ENCODE results near the gene IRGQ. TPM values are rescaled to one million over a fixed set of nuclear protein-coding genes. Genes with fewer than 3 reads are reported as not detected.

IRGQ gene
- total RNA-seq, 1 experiment from 2014 or later = 24.1 TPM

DNA sequence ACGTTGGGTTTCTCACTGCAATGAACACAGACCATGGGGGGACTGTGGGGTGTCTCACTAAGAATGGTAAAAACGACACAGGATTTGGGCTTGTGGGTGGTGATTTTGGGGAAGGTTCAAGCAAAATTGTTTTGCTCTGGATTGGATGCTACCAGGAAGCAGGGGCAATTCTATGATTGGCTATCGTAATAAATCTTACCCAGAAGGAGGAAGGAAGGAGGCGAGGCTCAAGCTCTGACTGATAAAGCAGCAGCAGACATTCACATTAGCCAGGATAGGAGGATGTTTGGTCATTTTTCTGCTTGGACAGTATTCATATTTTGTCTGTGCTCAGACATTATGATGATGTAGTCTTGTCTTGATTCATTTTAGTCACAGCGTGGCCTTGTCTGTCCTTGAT is 1.9 kb upstream of the IRGQ start:
- Histone ChIP-seq H3K23me2 (ENCODE audit: insufficient read length, low read depth, low read length, poor library complexity, severe bottlenecking) (peaks cover 20% of the 10 kb centered on the region), H4K5ac (ENCODE audit: insufficient read length, low read depth, low read length) (no peak overlapping the region), H3K23ac (ENCODE audit: insufficient read length, low read depth, low read length) (no peak overlapping the region), H3K14ac (ENCODE audit: insufficient read depth, low read length) (no peak overlapping the region), H3K4me2 (ENCODE audit: insufficient read depth, insufficient read length, low read length) (peak overlapping the region; percentile 98), H3K56ac (ENCODE audit: insufficient read length, low read depth, low read length) (no peak overlapping the region), H3K9ac (ENCODE audit: extremely low read depth, insufficient read length, low read length) (no peak overlapping the region), H2BK15ac (ENCODE audit: low read depth, low read length) (no peak overlapping the region), H3K9me3 (ENCODE audit: control insufficient read depth, low read depth, low read length) (no peaks in the 10 kb centered on the region), H3K79me1 (ENCODE audit: insufficient read depth, low read depth, low read length, poor library complexity, severe bottlenecking) (no peaks in the 10 kb centered on the region), H2BK5ac (ENCODE audit: insufficient read length, low read length) (no peak overlapping the region), H4K91ac (ENCODE audit: insufficient read length, low read depth, low read length) (no peak overlapping the region), H3K27ac (ENCODE audit: insufficient read length, low read depth, low read length) (no peak overlapping the region), H2BK12ac (ENCODE audit: insufficient read length, low read depth, low read length) (no peak overlapping the region), H2BK20ac (ENCODE audit: low read depth, low read length, poor library complexity, severe bottlenecking) (no peak overlapping the region), H3K4me1 (ENCODE audit: insufficient read depth, low read length) (0 out of 2 replicates have a peak, but pooled peaks cover 3% of the 10 kb centered on the region), H3K4ac (ENCODE audit: low read depth, low read length) (no peak overlapping the region), H3K27me3 (ENCODE audit: insufficient read depth, low read length) (no peaks in the 10 kb centered on the region), H3T11ph (ENCODE audit: low read length) (no peak overlapping the region), H2AK5ac (ENCODE audit: insufficient read length, low read length) (no peak overlapping the region), H3K79me2 (ENCODE audit: insufficient read depth, low read length) (peaks cover 4% of the 10 kb centered on the region; the same call in 1 of the 2 replicates), H4K20me1 (ENCODE audit: control insufficient read depth, insufficient read depth, insufficient read length) (no peaks in the 10 kb centered on the region), H2AFZ (ENCODE audit: low read length) (no peak overlapping the region), H3K18ac (ENCODE audit: insufficient read length, low read depth, low read length) (no peak overlapping the region), H4K8ac (replicated peaks; ENCODE audit: insufficient read length, low read depth, low read length) (no peak overlapping the region), H2BK120ac (ENCODE audit: low read depth, low read length, poor library complexity, severe bottlenecking) (no peak overlapping the region)
- no CpG with 5 or more reads among the region's 5 CpGs for WGBS (ENCODE audit: extremely low coverage, insufficient read length, low lambda C conversion rate)
- TF ChIP-seq, protein P1, sequence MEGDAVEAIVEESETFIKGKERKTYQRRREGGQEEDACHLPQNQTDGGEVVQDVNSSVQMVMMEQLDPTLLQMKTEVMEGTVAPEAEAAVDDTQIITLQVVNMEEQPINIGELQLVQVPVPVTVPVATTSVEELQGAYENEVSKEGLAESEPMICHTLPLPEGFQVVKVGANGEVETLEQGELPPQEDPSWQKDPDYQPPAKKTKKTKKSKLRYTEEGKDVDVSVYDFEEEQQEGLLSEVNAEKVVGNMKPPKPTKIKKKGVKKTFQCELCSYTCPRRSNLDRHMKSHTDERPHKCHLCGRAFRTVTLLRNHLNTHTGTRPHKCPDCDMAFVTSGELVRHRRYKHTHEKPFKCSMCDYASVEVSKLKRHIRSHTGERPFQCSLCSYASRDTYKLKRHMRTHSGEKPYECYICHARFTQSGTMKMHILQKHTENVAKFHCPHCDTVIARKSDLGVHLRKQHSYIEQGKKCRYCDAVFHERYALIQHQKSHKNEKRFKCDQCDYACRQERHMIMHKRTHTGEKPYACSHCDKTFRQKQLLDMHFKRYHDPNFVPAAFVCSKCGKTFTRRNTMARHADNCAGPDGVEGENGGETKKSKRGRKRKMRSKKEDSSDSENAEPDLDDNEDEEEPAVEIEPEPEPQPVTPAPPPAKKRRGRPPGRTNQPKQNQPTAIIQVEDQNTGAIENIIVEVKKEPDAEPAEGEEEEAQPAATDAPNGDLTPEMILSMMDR (conservative IDR thresholded peaks at IDR 0.05) = no peak
- no peaks in the 10 kb centered on the region for H3K27me3 Mint-ChIP-seq (ENCODE audit: low read depth)
- H3K4me3 Mint-ChIP-seq = peak overlapping the region; percentile 92 to 95
- DNase-seq = no peak
- peak overlapping the region in 1 of 3 experiments; percentile 59; a peak in 2 of 7 replicates for H3K27ac Mint-ChIP-seq
- H3K4me1 Mint-ChIP-seq = peaks cover 18 to 25% of the 10 kb centered on the region in 2 experiments
- H3K9me3 Mint-ChIP-seq = no peaks in the 10 kb centered on the region; a peak in 1 of 5 replicates
- H3K36me3 Mint-ChIP-seq (ENCODE audit: insufficient read depth in 1 of 3, low read depth in 3 of 3) = peaks cover 10 to 38% (median 27%) of the 10 kb centered on the region in 3 experiments
